ENCODE data around the gene ARHGEF1. TPM values are rescaled to one million over a fixed set of nuclear protein-coding genes. Genes with fewer than 3 reads are reported as not detected.
"Not testable (repeated sequence)": the region's sequence is repeated elsewhere in the genome, so short reads cannot be mapped to it uniquely, and the experiment has no call there.

Gene ARHGEF1
- total RNA-seq, 1 donor from 2014 or later, result 30.1 TPM

- ATAC-seq (ENCODE audit: poor library complexity) (no peak), DNase-seq (no peak)
- intact Hi-C loops (cut with DNase I), result no loop called here
Observed at GRCh38 chr19:41911889-41912731, 29.1 kb downstream of the ARHGEF1 start.

GRCh38 chr19:41912899-41913537, 30.0 kb downstream of the ARHGEF1 start:
- intact Hi-C loops (cut with DNase I), result no loop called here
- DNase-seq, result no peak
- no peak for ATAC-seq (ENCODE audit: poor library complexity)

GRCh38 chr19:41913538-41914423, 30.8 kb downstream of the ARHGEF1 start:
- DNase-seq (no peak), ATAC-seq (ENCODE audit: poor library complexity) (no peak)
- intact Hi-C loops (cut with DNase I), result no loop called here

- DNase-seq; intact Hi-C loops (cut with DNase I); ATAC-seq (ENCODE audit: poor library complexity): not testable (repeated sequence)
Observed at GRCh38 chr19:41914424-41914834, 31.4 kb downstream of the ARHGEF1 start.

GRCh38 chr19:41915021-41915775, 32.2 kb downstream of the ARHGEF1 start:
- intact Hi-C loops (cut with DNase I), result no loop called here
- no peak for DNase-seq

GRCh38 chr19:41915776-41916414, 32.9 kb downstream of the ARHGEF1 start:
- ATAC-seq (ENCODE audit: poor library complexity) (no peak), DNase-seq (no peak)
- intact Hi-C loops (cut with DNase I), result no loop called here

More at GRCh38 chr19:41915021-41915775, 32.2 kb downstream of the ARHGEF1 start:
- no peak for ATAC-seq (ENCODE audit: poor library complexity)

GRCh38 chr19:41917676-41918075, 34.7 kb downstream of the ARHGEF1 start:
- DNase-seq (no peak), ATAC-seq (ENCODE audit: poor library complexity) (no peak)
- intact Hi-C loops (cut with DNase I), result no loop called here

GRCh38 chr19:41918095-41918494, 35.1 kb downstream of the ARHGEF1 start:
- ATAC-seq (ENCODE audit: poor library complexity), result no peak
- no peak for DNase-seq
- intact Hi-C loops (cut with DNase I), result no loop called here

GRCh38 chr19:41918653-41919244, 35.8 kb downstream of the ARHGEF1 start:
- ATAC-seq (ENCODE audit: poor library complexity) (no peak), DNase-seq (no peak)
- intact Hi-C loops (cut with DNase I), result no loop called here

GRCh38 chr19:41919948-41920712, 37.1 kb downstream of the ARHGEF1 start:
- no peak for DNase-seq
- no peak for ATAC-seq (ENCODE audit: poor library complexity)
- intact Hi-C loops (cut with DNase I), result no loop called here

GRCh38 chr19:41920882-41921576, 38.0 kb downstream of the ARHGEF1 start:
- intact Hi-C loops (cut with DNase I), result no loop called here
- DNase-seq (no peak), ATAC-seq (ENCODE audit: poor library complexity) (no peak)

- intact Hi-C loops (cut with DNase I), result no loop called here
- DNase-seq (no peak), ATAC-seq (ENCODE audit: poor library complexity) (no peak)
Observed at GRCh38 chr19:41921577-41922576, 38.9 kb downstream of the ARHGEF1 start.

- ATAC-seq (ENCODE audit: poor library complexity) (no peak), DNase-seq (no peak)
- intact Hi-C loops (cut with DNase I), result no loop called here
Observed at GRCh38 chr19:41922585-41922984, 39.6 kb downstream of the ARHGEF1 start.

GRCh38 chr19:41923045-41923788, 40.2 kb downstream of the ARHGEF1 start:
- ATAC-seq (ENCODE audit: poor library complexity) (no peak), DNase-seq (no peak)
- intact Hi-C loops (cut with DNase I), result no loop called here

Data from Right ventricle myocardium superior (tissue), 1 donor.